Measurements from ENCODE around the gene TTC3.

TTC3 gene

GRCh38 chr21:37199057-37199924 is 126.2 kb downstream of the TTC3 start:
- H3K27me3 Mint-ChIP-seq: no peaks in the 10 kb centered on the region
- no peak overlapping the region for H3K4me3 Mint-ChIP-seq
- H3K27ac Mint-ChIP-seq: no peak overlapping the region
- no peaks in the 10 kb centered on the region for H3K9me3 Mint-ChIP-seq
- peaks cover 65% of the 10 kb centered on the region for H3K36me3 Mint-ChIP-seq (ENCODE audit: low read depth)
- no peaks in the 10 kb centered on the region for H3K4me1 Mint-ChIP-seq (ENCODE audit: low read depth)

- Mint-ChIP-seq H3K9me3 (no peaks in the 10 kb centered on the region), H3K36me3 (ENCODE audit: low read depth) (peaks cover 56% of the 10 kb centered on the region), H3K27ac (peak overlapping the region; percentile 45), H3K27me3 (no peaks in the 10 kb centered on the region), H3K4me3 (no peak overlapping the region), H3K4me1 (ENCODE audit: low read depth) (no peaks in the 10 kb centered on the region)
Observed at GRCh38 chr21:37200641-37201480, 127.8 kb downstream of the TTC3 start.

DNA sequence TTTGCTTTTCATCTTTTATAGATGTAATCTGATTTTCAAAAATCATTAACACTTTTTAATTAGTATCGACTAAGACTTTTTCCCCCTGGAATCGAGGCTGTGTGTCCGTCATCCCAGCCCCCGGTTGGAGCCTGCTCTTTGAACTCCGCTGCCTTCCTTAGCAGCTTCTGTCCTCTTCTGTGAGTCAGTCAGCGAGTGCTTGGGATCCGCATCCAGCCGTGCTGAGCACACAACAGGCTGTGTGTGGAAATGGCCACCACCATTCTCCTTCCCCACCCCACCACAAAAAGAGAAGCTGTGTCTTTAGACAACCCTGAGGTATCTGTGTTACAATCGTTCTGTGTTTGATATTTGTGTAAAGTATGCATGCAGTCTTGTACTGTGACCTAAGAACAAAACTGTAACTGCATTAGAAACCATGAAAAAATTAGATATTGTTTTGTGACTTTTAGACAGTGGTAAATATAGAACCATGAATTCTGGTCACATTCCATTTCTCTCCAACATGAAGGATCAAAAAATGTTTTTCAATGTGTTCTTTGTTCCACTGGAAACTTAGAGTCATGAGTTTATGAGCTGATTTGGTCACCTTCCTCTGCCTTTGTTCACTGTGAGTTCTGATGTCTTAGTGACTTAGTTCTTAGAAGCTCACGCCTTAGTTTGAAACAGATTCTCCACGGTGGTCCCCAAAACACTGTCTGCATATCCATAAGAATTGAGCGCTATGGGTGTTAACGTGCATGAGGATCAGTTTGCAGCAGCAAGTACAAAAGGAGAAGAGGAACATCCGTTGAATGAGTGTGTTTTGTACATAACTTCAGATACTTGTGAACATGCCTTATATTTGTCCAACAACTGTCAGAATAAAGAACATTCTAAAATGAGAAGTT is 129.4 kb downstream of the TTC3 start:
- H3K4me3 Mint-ChIP-seq: no peak overlapping the region
- H3K9me3 Mint-ChIP-seq: no peaks in the 10 kb centered on the region
- peaks cover 5% of the 10 kb centered on the region for H3K4me1 Mint-ChIP-seq (ENCODE audit: low read depth)
- no peak overlapping the region for H3K27ac Mint-ChIP-seq
- no peaks in the 10 kb centered on the region for H3K27me3 Mint-ChIP-seq
- peaks cover 46% of the 10 kb centered on the region for H3K36me3 Mint-ChIP-seq (ENCODE audit: low read depth)

DNA sequence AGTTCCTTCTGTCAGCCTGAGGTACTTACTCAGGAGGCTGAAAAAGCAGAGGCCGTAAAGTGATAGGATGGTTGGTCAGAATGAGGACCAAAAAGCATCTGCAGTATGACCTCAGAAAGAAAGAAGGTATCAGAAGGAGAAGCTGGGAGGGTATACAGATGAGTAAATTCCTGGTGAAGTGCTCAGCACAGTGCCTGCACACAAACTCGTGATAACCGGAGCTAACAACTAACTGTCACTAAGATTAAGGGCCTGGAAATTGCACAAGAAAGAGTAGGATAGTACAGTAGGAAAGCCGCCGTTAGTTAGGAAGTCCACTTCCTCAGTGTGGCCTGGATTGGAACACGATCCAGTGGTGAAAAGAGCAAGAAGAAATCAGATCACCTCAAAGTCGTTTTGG is 131.5 kb downstream of the TTC3 start:
- no peaks in the 10 kb centered on the region for H3K9me3 Mint-ChIP-seq
- peaks cover 34% of the 10 kb centered on the region for H3K36me3 Mint-ChIP-seq (ENCODE audit: low read depth)
- no peak overlapping the region for H3K27ac Mint-ChIP-seq
- no peaks in the 10 kb centered on the region for H3K27me3 Mint-ChIP-seq
- no peak overlapping the region for H3K4me3 Mint-ChIP-seq
- peaks cover 14% of the 10 kb centered on the region for H3K4me1 Mint-ChIP-seq (ENCODE audit: low read depth)

GRCh38 chr21:37206496-37206895 is 133.4 kb downstream of the TTC3 start:
- Mint-ChIP-seq H3K27ac (no peak overlapping the region), H3K4me3 (no peak overlapping the region), H3K4me1 (ENCODE audit: low read depth) (peaks cover 14% of the 10 kb centered on the region), H3K36me3 (ENCODE audit: low read depth) (peaks cover 20% of the 10 kb centered on the region), H3K9me3 (no peaks in the 10 kb centered on the region), H3K27me3 (no peaks in the 10 kb centered on the region)

DNA sequence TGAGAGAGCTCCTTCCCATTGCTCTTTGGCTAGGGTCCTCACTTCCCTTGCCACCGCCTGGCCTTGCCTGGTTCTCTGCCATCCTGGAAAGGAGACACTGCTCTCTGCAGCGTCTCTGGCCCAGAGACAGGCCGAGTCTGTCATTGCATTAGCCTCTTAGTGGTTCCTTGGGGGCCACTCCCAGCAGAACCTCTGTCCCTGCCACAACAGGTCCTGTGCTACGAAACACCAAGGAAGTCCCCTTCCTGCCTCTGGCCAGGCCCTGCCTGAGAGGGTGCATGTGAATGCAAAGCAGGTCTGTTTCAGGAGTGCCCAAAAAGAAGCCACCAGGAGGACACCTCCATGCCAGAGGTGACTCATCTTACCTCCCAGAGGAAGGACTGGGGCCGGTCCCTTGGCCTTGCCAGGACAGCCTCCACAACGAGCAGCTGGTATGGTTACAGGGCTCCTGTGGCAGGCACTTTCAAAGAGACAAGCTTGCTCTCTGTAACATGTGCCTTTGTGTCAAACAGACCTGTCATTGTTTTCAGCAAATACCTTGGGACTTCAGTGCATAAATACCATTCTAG is 134.5 kb downstream of the TTC3 start:
- Mint-ChIP-seq H3K27me3 (no peaks in the 10 kb centered on the region), H3K9me3 (no peaks in the 10 kb centered on the region), H3K36me3 (ENCODE audit: low read depth) (peaks cover 9% of the 10 kb centered on the region), H3K4me3 (peak overlapping the region; percentile 58), H3K4me1 (ENCODE audit: low read depth) (peaks cover 14% of the 10 kb centered on the region), H3K27ac (peak overlapping the region; percentile 77)

DNA sequence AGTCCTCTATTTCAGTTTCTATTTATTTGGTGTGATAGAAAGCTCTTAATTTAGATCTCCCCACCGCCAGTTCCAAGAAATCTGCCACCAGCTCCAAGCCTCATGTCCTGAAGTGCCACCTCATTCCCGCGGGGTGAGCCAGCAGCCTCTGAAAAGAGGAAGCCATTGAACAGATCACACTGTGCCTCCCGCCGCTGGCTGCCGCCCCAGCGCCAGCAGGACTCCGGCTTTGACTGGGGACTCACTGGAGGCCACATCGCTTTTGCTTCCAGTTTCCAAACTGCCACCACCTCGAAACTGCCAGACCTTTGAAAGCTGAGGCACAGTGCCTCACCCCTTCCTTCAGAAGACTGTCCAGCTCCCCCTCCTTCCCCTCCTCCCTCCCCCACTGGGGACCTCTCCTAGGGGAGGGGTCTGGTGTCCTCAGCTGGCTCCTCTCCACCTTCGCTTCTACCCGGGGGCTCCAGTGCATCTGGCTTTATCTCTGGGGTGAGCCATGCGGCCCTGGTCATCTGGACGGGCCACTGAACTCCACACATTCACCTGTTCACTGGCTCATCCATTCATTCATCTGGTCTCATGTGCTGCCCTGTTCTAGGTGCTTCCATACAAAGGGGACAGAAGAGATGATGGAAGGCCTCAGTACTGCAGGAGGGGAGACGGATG is 135.1 kb downstream of the TTC3 start:
- H3K27ac Mint-ChIP-seq: peak overlapping the region; percentile 77
- no peaks in the 10 kb centered on the region for H3K27me3 Mint-ChIP-seq
- no peaks in the 10 kb centered on the region for H3K9me3 Mint-ChIP-seq
- peaks cover 14% of the 10 kb centered on the region for H3K4me1 Mint-ChIP-seq (ENCODE audit: low read depth)
- peak overlapping the region; percentile 58 for H3K4me3 Mint-ChIP-seq
- peaks cover 3% of the 10 kb centered on the region for H3K36me3 Mint-ChIP-seq (ENCODE audit: low read depth)

- H3K27ac Mint-ChIP-seq: peak overlapping the region; percentile 77
- H3K27me3 Mint-ChIP-seq: no peaks in the 10 kb centered on the region
- H3K9me3 Mint-ChIP-seq: no peaks in the 10 kb centered on the region
- H3K4me1 Mint-ChIP-seq (ENCODE audit: low read depth): peaks cover 14% of the 10 kb centered on the region
- H3K36me3 Mint-ChIP-seq (ENCODE audit: low read depth): no peaks in the 10 kb centered on the region
- no peak overlapping the region for H3K4me3 Mint-ChIP-seq
Observed at GRCh38 chr21:37208741-37209225, 135.7 kb downstream of the TTC3 start.

DNA sequence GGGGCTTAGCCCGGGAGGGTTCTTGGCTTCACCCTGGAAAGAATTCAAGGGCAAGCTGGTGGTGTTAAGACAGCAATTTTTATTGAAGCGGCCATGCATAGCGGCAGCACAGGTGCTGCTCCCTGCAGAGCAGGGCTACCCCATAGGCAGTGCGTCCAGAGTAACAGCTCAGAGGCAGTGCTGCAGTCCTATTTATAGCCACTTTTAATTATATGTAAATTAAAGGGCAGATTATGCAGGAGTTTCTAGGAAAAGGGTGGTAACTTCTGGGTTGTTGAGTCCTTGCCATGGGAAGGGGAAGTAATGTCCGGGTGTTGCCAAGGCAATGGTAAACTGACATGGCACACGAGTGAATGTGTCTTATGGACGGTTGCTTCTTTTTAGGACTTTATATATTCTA is 137.1 kb downstream of the TTC3 start:
- H3K36me3 Mint-ChIP-seq (ENCODE audit: low read depth): no peaks in the 10 kb centered on the region
- peaks cover 14% of the 10 kb centered on the region for H3K4me1 Mint-ChIP-seq (ENCODE audit: low read depth)
- H3K4me3 Mint-ChIP-seq: no peak overlapping the region
- no peak overlapping the region for H3K27ac Mint-ChIP-seq
- H3K27me3 Mint-ChIP-seq: no peaks in the 10 kb centered on the region
- no peaks in the 10 kb centered on the region for H3K9me3 Mint-ChIP-seq

- no peak overlapping the region for H3K4me3 Mint-ChIP-seq
- H3K36me3 Mint-ChIP-seq (ENCODE audit: low read depth): no peaks in the 10 kb centered on the region
- no peaks in the 10 kb centered on the region for H3K9me3 Mint-ChIP-seq
- H3K27me3 Mint-ChIP-seq: no peaks in the 10 kb centered on the region
- peaks cover 14% of the 10 kb centered on the region for H3K4me1 Mint-ChIP-seq (ENCODE audit: low read depth)
- H3K27ac Mint-ChIP-seq: no peak overlapping the region
Observed at GRCh38 chr21:37210799-37211198, 137.7 kb downstream of the TTC3 start.

- no peaks in the 10 kb centered on the region for H3K27me3 Mint-ChIP-seq
- no peak overlapping the region for H3K27ac Mint-ChIP-seq
- H3K36me3 Mint-ChIP-seq (ENCODE audit: low read depth): peaks cover 1% of the 10 kb centered on the region
- H3K9me3 Mint-ChIP-seq: no peaks in the 10 kb centered on the region
- H3K4me1 Mint-ChIP-seq (ENCODE audit: low read depth): peaks cover 6% of the 10 kb centered on the region
- H3K4me3 Mint-ChIP-seq: no peak overlapping the region
Observed at GRCh38 chr21:37214952-37215351, 141.9 kb downstream of the TTC3 start.

- Mint-ChIP-seq H3K27me3 (no peaks in the 10 kb centered on the region), H3K4me3 (peak overlapping the region; percentile 95), H3K4me1 (ENCODE audit: low read depth) (peaks cover 50% of the 10 kb centered on the region), H3K27ac (peak overlapping the region; percentile 98), H3K36me3 (ENCODE audit: low read depth) (peaks cover 27% of the 10 kb centered on the region), H3K9me3 (no peaks in the 10 kb centered on the region)
Observed at GRCh38 chr21:37219761-37220432, 146.8 kb downstream of the TTC3 start.

DNA sequence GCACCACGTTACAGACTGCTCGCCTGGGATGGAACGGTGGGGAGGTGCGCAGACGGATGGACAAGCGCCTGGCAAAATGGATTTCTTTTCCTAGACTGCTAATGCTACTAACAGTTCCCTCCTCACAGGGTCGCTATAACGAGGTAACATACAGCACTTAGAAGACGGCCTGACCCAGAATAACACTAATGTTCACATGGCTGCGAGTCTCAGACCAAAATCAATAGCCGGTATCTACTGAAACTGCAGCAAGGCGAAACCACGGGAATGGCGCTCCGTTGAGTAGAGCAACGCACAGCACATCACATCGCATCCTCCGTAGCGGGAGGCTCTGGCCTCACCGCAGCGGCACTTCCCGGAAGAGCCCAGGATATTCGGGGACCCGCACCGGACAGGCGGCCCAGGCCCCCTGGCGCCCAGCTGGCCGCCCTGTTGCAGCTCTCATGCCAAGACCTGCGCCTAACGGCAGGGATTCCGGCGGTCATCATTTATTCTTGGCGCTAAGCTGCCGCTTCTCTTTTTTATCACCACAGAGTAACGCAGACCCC is 147.5 kb downstream of the TTC3 start:
- Mint-ChIP-seq H3K27me3 (no peaks in the 10 kb centered on the region), H3K9me3 (no peaks in the 10 kb centered on the region), H3K4me3 (peak overlapping the region; percentile 95), H3K36me3 (ENCODE audit: low read depth) (peaks cover 33% of the 10 kb centered on the region), H3K4me1 (ENCODE audit: low read depth) (peaks cover 56% of the 10 kb centered on the region), H3K27ac (peak overlapping the region; percentile 98)

Measured in stimulated activated naive CD8-positive, alpha-beta T cell treated with anti-CD3 and anti-CD28 coated beads, Interleukin-15, Interleukin-2, amounts not matched to agents 100 ng/mL and 50 ng/mL, for 24 hours (primary cell).